DND-41 (cell line): ENCODE results near the gene RAD51B.

Source experiments
- ATAC-seq: fragments of 200-7000 bp; cut with Tn5 transposase; 3 replicates; pipeline ENCODE4 v1.9.1; 2021; ENCODE audit warnings: low read depth; ENCODE audit not compliant: insufficient read depth
- DNase-seq: peaks from one replicate; pipeline ENCODE4 v3.0.0-alpha.2; 2020
- H2AFZ ChIP-seq: 2 replicates; pipeline ENCODE4 v1.6.0; 2012; ENCODE audit warnings: low read depth, low read length
- H3K27ac ChIP-seq: 2 replicates; pipeline ENCODE4 v1.5.1; 2012; ENCODE audit warnings: low read length, inconsistent platforms
- H3K27me3 ChIP-seq: fragments of 200-600 bp; sonication (generic); 2 replicates; pipeline ENCODE4 v1.6.0; 2012; ENCODE audit warnings: low read length, mild to moderate bottlenecking, inconsistent platforms; ENCODE audit not compliant: insufficient read depth, poor library complexity
- H3K36me3 ChIP-seq: 2 replicates; pipeline ENCODE4 v1.5.1; 2012; ENCODE audit warnings: low read length, inconsistent platforms; ENCODE audit not compliant: insufficient read depth
- H3K4me1 ChIP-seq: 2 replicates; pipeline ENCODE4 v1.5.1; 2012; ENCODE audit warnings: mild to moderate bottlenecking, low read length; ENCODE audit not compliant: insufficient read depth
- H3K4me2 ChIP-seq: 2 replicates; pipeline ENCODE4 v1.6.0; 2012; ENCODE audit warnings: mild to moderate bottlenecking, moderate library complexity, low read length, inconsistent platforms; ENCODE audit not compliant: insufficient read depth
- H3K4me3 ChIP-seq, 2 experiments: fragments of 200-600 bp in 1 of 2; shearing (Covaris generic) in 1 of 2; 2 replicates each; pipeline ENCODE4 v1.5.1; 2012 to 2016; ENCODE audit warnings: inconsistent platforms in 2 of 2, low read length in 2 of 2, mild to moderate bottlenecking in 2 of 2, low read depth in 1 of 2, moderate library complexity in 1 of 2
- H3K79me2 ChIP-seq: 2 replicates; pipeline ENCODE4 v1.6.0; 2012; ENCODE audit warnings: low read length, inconsistent platforms; ENCODE audit not compliant: insufficient read depth
- H3K9ac ChIP-seq: 2 replicates; pipeline ENCODE4 v1.6.0; 2012; ENCODE audit warnings: low read depth, mild to moderate bottlenecking, inconsistent platforms, low read length, moderate library complexity
- H3K9me3 ChIP-seq: 2 replicates; pipeline ENCODE4 v1.5.1; 2012; ENCODE audit warnings: low read length, moderate library complexity, mild to moderate bottlenecking, inconsistent platforms; ENCODE audit not compliant: insufficient read depth, severe bottlenecking
- H4K20me1 ChIP-seq: 2 replicates; pipeline ENCODE4 v1.6.0; 2012; ENCODE audit warnings: low read length; ENCODE audit not compliant: insufficient read depth
- CTCF ChIP-seq: IDR thresholded peaks from 2 replicates; pipeline ENCODE4 v1.5.1; 2012; ENCODE audit warnings: borderline replicate concordance, low read length, moderate library complexity, mild to moderate bottlenecking; ENCODE audit not compliant: poor library complexity, severe bottlenecking; ENCODE audit errors: extremely low read depth
- EZH2 ChIP-seq: IDR thresholded peaks from 3 replicates; pipeline ENCODE4 v1.6.1; 2012; ENCODE audit warnings: borderline replicate concordance, low read depth, mild to moderate bottlenecking, moderate library complexity, low read length, inconsistent platforms; ENCODE audit not compliant: severe bottlenecking

The RAD51B gene

GRCh38 chr14:68568907-68569897 is 749.6 kb downstream of the RAD51B start:
- H3K4me3 ChIP-seq: no peak overlapping the region
- no peaks in the 10 kb centered on the region for H3K27me3 ChIP-seq
- 0 out of 2 replicates have a peak, but pooled peaks cover 9% of the 10 kb centered on the region for H3K4me1 ChIP-seq
- DNase-seq: no peak
- no peak overlapping the region for H2AFZ ChIP-seq
- H3K27ac ChIP-seq: no peak overlapping the region
- no peak overlapping the region for H3K9ac ChIP-seq
- no peaks in the 10 kb centered on the region for H3K36me3 ChIP-seq
- H4K20me1 ChIP-seq: no peaks in the 10 kb centered on the region
- H3K4me2 ChIP-seq: no peak overlapping the region
- no peak for ATAC-seq
- H3K9me3 ChIP-seq: no peaks in the 10 kb centered on the region
- no peaks in the 10 kb centered on the region for H3K79me2 ChIP-seq
- TF ChIP-seq EZH2 (no peak), CTCF (no peak)

- TF ChIP-seq EZH2: no peak
- Histone ChIP-seq H3K27ac (no peak overlapping the region), H3K9ac (no peak overlapping the region)
Measured at GRCh38 chr14:68569970-68570409, 750.4 kb downstream of the RAD51B start.

GRCh38 chr14:68571114-68571591 is 751.6 kb downstream of the RAD51B start:
- Histone ChIP-seq H3K9ac (no peak overlapping the region), H3K9me3 (no peaks in the 10 kb centered on the region), H3K4me3 (no peak overlapping the region), H2AFZ (no peak overlapping the region), H3K79me2 (no peaks in the 10 kb centered on the region), H4K20me1 (no peaks in the 10 kb centered on the region), H3K36me3 (no peaks in the 10 kb centered on the region), H3K27me3 (no peaks in the 10 kb centered on the region), H3K4me2 (no peak overlapping the region), H3K4me1 (no peaks in the 10 kb centered on the region), H3K27ac (no peak overlapping the region)
- ATAC-seq (no peak), DNase-seq (no peak)
- TF ChIP-seq EZH2 (no peak), CTCF (no peak)

More at GRCh38 chr14:68569970-68570409, 750.4 kb downstream of the RAD51B start:
- no peaks in the 10 kb centered on the region for H3K27me3 ChIP-seq
- H3K36me3 ChIP-seq: no peaks in the 10 kb centered on the region
- H4K20me1 ChIP-seq: no peaks in the 10 kb centered on the region
- ATAC-seq (no peak), DNase-seq (no peak)
- no peaks in the 10 kb centered on the region for H3K79me2 ChIP-seq
- no peaks in the 10 kb centered on the region for H3K9me3 ChIP-seq
- H2AFZ ChIP-seq: no peak overlapping the region
- H3K4me3 ChIP-seq: no peak overlapping the region
- 0 out of 2 replicates have a peak, but pooled peaks cover 2% of the 10 kb centered on the region for H3K4me1 ChIP-seq
- H3K4me2 ChIP-seq: no peak overlapping the region

GRCh38 chr14:68571928-68572525 is 752.4 kb downstream of the RAD51B start:
- Histone ChIP-seq H2AFZ (no peak overlapping the region), H3K9ac (no peak overlapping the region), H3K4me2 (no peak overlapping the region), H3K9me3 (no peaks in the 10 kb centered on the region), H3K27ac (no peak overlapping the region), H3K36me3 (no peaks in the 10 kb centered on the region), H4K20me1 (no peaks in the 10 kb centered on the region), H3K4me1 (no peaks in the 10 kb centered on the region), H3K4me3 (no peak overlapping the region), H3K27me3 (no peaks in the 10 kb centered on the region), H3K79me2 (no peaks in the 10 kb centered on the region)
- no peak for ATAC-seq
- TF ChIP-seq EZH2: no peak
- TF ChIP-seq CTCF: no peak
- DNase-seq: no peak
